SH-SY5Y (cell line): Measurements from ENCODE around the gene PRUNE1.

Experiments
- GATA2 ChIP-seq: IDR thresholded peaks from 2 replicates; pipeline ENCODE4 v1.6.1; 2011; ENCODE audit warnings: mild to moderate bottlenecking, low read depth, low read length
- GATA3 ChIP-seq: IDR thresholded peaks from 2 replicates; pipeline ENCODE4 v1.6.1; 2011; ENCODE audit warnings: low read depth, mild to moderate bottlenecking, low read length, moderate library complexity

GRCh38 chr1:150995460-150995859 lies 12.8 kb upstream of the PRUNE1 start:
- no peak for TF ChIP-seq GATA2
- TF ChIP-seq GATA3 = no peak
